ENCODE results near the gene HECTD2.
"Not testable (repeated sequence)": the region's sequence is repeated elsewhere in the genome, so short reads cannot be mapped to it uniquely, and the experiment has no call there.

HECTD2 gene

DNA sequence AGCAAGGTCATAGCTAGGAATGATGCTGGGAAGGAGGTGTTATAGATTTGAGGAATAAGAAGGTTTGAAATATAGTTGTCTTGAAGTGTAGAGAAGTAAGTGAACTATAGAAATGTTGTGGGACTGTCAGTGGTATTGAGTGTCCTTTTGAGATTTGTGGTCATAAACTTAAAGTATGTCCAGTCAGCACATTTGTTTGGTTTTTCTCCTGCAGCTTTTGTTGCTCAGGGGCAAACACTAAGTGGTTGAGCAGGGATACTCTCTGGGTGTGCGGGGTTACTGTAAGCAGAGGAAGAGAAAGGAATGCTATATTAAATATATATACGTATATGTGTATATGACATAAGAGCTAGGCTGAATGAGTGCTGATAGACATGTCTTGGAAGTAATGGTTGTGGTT, 67.1 kb downstream of the HECTD2 start:
- no peak for DNase-seq

DNA sequence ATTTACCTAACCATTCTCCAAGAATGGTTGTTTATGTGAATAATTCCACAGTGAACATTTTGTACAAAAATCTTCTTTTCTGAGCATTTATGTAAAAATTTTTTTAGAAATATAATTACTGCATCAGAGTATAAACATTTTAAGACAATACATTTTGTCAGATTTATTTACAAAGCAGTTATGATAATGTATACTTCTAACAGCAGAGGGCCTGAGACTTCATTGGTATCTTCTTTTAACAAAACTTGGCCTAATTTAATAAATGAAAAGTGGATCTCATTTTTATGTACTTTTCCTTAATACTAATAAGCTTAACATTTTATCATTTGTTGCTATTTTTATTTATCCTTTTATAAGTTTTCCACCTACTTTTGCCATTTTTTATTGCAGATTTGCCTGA, 69.4 kb downstream of the HECTD2 start:
- no peak for DNase-seq

DNA sequence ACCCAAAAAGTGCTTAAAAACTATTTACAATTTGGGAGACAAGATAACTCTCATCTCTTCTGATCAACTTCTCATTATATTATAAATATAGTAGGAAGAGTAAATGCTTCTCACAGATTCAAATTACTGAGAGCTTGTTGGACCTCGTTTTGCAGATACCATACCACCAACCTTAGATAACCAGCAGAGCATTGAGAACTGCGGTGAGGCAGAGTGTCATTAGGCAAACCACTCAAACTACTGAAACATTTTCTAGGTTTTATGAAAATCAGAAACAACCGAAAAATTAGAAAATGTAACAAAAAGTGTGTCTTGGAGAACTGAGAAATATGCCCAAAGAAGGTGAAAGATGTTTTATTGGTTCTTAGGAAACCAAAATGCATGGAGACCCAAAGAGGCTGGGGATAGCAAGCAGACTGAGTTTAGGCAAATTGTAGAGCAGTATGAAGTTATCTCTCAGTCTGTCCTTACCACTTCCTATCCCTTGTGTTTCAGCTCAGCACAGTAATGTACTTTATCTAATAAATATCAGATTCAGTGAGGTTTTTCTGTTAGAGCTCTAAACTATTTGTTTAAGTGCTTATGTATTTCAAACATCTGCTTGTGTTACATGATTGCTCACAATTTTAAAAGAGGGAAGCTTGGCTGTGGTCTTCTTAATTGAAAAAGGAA, 77.9 kb downstream of the HECTD2 start:
- no peak for DNase-seq

DNA sequence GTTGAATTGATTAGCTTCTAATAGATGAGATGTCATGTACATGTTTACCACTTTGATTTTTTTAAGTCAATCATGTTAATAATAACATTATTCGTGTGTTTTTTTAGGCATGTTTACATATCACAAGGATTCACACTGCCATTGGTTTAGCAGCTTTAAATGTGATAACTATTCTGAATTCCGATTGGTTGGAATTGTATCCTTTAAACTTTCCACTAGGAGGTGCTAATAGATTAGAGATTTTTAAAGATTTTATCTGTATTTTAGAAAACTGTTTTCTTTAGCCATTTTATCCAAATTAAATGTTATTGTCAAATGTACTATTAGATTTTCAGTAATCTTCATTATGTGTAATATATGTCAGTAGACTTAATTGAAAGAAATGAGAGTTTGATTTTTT, 83.2 kb downstream of the HECTD2 start:
- no peak for DNase-seq

DNA sequence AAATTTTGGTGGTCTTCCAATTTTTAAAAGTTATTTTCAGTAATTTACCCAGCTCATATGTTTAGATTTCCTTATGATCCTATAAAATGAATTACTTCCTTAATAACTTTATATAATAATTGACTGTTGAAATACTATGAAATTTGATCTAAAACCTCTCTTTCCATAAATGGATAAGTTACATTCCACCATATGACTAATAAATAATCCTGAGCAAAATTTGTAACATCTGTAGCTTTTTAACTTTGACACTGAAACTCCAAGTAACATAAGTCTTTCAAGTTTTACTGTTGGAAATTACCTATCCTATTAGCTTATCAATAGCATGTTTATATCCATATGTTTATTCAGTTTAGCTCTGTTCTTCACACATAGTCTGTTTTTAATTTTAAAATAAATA, 85.3 kb downstream of the HECTD2 start:
- no peak for DNase-seq

DNA sequence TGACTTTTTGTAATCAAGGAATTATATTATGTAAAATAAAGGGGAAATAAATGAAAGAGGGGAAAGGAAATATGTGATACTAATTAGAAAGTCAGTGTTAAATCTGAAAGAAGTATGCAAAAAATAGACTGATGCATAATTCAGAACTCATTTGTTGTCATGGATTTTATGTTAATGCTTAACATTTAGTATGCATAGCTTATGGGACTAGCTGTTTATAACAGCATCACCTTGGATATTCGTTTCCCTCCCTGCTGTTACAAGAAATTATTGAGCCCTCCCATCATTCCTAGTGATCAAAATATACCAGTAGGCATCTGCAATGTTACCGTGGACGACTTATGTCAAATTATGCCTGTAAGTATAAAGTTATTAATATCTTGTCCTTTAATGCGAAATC, 85.9 kb downstream of the HECTD2 start:
- DNase-seq, result no peak

DNA sequence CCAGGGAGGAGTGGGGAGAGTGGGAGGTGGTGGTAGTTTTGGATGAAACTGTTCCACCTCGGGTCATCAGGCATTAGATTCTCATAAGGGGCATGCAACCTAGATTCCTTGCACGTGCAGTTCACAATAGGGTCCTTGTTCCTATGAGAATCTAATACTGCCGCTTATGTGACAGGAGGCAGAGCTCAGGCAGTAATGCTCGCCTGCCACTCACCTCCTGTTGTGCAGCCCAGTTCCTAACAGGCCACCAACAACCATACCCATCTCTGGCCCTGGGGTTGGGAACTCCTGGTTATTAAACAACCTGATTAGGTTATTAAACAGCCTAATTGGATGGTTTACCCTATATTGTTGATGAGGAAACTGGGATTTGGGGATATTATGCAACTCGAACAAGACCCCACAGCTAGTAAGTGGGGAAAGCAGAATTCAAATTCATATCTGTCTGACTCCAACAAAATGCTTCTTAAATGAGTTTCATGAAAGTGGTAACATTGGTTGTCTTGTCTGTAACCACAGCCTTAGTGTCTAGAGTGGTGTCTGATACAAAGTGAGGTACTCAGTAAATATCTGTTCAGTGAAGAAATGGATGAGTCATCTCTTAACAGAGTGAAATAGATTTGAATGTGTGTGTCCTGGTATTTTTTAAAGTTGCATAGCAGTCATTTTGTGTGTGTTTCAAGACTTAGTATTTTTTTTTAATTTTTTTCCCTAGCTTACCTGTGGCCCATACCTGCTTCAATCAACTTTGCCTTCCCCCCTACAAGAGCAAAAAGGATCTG, 101.6 kb downstream of the HECTD2 start:
- DNase-seq, result no peak

DNA sequence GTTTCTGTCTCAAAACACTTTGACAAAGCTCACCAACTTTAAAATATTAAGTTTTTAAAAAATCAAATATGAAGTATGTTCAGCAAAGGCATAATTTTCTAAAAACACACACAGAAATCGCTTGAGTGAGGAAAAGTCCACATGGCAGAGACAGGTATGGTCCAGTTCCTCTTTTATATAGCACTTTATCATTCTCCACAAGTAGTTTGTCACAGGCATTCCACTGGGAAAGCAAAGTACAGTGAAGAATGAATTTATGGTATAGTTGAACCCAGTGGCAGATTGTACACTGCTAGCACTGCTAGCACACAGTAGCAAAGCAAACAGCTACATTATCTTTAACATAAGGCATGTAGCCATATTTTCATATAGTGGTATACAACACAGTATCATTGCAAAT, 102.3 kb downstream of the HECTD2 start:
- DNase-seq, result no peak

DNA sequence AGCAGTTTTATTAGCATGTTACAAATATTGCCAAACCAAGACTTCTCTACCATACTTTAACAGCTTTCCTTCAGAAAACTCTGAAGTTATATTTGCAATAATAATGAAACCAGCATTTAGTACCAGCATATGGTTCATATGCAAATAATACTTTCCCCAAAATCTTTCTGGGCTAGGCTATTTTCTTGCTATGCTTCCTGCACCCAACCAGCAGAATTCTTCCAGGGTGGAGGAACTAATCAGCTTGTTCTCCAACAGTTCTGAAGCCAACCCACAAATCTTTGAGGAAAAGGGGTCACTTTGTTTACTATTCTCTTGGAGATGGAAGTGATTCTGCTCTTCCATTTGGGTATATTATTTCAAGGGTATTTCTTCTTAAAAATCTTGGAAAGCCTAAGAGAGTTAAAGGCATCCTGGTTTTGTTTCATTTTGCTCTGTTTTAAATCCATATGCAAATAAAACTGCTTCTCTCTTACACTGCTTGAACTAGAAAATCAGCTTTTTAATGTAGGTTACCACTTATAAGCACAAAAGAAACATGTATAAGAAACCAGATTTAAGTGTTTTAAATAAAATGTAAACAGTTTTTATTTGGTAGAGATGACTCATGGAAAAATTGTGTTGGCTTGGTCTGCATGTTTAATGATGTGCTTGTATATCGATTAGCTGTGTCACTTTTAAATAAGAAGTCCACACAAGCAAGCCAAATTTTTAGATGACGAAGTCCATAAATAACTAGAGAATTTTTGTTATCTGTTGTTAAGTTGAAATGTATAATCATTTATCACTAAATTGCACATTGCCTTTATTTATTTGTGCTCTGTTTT, 103.7 kb downstream of the HECTD2 start:
- no peak for DNase-seq

DNA sequence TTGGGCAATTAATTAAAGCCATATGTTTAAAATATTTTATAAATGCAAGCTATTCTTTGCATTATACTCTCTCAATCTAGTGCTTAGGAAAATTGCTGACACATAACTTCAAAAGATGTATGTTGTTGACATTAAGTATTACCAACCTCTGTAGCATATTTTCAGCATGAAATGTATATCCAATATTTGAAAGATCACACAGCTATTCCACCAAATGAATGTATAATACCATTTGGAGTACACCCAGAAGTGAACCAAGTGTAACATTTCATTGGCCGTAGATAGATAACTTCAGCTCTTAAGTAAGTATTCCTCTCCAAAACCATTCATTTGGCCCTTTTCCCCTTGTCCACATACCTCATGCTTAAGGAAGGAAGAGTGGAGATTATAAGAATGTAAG, 104.6 kb downstream of the HECTD2 start:
- no peak for DNase-seq

DNA sequence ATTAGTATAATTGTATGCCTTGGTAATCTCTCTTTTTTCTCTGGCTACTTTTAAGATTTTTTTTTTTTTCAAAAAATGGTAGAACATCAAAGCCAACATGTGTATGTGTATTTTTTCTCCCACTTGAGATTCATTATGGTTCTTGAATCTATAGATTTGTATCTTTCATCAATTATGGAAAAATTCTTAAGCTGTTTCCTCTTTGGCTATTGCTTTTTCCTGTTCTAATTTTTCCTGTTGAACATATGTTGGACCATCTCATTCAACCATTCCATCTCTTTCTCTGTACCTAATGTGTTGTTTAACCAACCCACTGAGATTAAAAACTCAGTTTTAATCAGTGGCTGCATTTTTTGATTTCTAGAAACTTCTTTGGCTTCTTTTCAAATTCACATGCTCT, 107.2 kb downstream of the HECTD2 start:
- no peak for DNase-seq

DNA sequence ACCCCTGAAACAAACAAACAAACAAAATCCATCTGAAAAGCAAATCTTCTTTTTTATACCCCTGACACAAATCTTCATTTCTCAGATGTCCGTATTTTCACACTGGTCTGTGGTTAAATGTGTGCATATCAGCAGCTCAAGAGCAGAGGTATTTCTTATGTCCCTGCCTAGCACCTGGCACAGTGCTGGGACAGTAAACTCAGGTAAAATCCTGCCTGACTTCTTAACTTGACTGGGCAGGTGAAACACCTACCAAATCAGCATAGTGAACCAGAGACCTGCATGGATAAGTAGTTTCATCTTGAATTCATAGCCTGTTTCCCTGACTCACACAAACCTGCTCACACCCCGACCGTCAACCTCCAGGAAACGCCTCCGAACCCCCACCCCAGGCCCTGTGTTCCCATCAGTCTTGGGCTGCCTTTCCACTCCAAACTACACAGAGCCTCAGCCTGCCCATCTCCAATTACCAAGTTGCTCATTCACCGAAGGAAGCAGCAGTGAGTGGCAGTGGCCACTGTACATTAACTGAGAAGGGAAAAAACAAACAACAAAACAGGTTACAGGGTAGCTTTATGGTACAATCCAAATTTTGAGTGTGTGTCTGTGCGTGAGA, 109.9 kb downstream of the HECTD2 start:
- DNase-seq, result no peak

DNA sequence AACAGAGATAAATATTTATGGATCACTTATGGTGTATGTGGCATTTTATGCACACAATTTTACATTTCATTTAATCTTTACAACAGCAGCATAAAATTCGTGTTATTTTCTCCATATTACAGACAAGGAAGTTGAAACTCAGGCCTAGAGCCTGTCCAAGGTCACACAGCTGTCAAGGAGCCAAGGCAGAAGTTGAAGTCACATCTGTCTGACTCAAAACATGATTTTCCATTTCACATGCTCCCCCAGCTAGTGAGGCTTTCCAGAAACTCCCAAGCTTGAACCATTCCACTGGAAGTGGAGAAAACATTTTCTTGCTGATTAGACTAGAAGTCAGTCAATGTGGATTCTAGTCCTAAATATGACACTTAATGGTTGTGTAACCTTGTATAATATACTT, 110.5 kb downstream of the HECTD2 start:
- DNase-seq, result no peak

DNA sequence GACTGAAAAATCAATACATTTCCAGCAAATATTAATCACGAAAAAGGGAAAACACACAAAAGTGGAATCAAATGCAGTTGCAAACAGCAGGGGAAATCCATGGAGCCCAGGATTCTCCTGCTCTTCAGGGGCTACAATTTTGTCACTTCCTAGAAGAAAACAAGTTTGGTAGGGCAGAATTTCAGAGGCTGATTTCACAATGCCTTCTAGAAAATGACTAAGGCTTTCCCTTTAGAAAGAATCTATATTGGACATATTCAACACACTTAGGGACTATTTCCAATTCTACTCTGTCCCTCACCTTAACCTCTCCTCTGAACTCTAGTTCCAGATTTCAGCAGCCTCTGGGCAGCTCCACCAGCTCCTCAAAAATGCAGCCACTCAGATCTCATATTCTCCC, 111.3 kb downstream of the HECTD2 start:
- no peak for DNase-seq

DNA sequence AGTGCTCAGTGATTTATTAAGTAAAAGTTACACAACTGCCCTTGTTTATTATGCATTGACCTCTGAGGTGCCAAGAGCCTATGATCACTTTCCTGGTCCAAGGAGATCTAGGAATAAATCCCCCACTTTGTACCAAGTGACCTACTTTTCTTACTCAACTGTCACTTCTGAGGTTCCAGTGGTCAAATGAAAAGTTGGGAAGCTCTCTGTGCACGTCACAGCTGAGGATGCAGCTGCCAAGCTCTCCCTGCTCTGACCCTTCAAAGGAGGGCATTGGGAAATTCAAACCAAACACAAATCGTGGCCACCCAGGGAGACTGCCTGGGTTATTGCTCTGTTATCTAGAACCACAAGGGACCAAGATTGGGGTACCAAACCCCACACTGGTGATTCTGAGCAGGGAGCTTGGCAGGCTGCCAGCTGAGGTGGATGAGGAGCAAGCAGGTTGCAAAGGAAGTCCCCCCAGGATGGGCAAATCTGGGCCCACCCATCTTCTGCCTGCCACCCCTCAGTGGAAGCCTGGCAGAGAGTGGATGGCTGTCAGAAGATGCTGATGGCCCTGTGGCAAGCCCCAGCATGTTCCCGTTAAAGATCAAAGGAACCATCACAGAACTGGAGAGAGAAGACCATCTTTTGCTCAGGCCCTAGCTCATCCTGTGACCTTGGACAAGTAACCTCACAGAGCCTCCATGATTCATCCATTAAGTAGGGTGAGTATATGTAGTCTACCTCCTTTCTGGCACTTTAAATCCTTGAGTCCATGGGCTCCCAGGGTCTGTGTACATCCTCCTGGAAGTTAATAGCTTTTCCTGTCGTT, 116.0 kb downstream of the HECTD2 start:
- DNase-seq, result no peak

DNA sequence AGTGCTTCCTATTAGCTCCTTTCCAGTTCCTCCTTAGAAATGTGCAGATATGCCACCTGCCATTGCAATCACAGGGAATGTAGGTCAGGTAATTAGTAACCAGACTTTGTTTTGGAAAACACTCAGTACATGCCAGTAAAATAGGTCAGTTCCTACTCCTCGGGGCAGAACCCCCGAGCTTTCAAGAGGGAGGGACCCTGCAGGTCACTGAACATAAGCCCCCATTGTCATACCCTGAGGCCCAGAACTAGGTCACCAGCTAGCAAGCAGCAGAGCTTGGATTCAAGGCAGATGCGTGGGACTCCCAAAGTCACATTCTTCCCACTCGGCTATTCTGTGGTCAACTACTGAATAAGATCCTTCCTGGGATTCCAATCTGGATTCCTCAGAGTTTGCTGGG, 117.9 kb downstream of the HECTD2 start:
- no peak for DNase-seq

DNA sequence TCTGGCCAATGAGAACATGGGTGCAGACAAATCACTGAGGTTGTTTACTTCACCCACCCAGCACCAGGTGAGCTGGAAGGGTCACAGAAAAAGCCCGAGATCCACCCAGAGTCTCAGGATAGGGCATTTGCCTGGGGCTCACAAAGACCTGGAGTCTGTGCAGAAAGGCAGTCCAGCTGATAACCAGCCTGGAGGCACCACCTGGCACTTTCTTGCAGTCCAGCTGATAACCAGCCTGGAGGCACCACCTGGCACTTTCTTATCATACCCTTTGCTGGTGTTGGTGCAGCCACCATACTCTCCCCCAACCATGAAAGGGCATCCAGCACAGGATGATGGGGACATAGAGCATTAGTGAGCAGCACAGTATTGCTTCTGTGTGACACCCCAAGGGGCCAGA, 118.6 kb downstream of the HECTD2 start:
- DNase-seq, result no peak

DNA sequence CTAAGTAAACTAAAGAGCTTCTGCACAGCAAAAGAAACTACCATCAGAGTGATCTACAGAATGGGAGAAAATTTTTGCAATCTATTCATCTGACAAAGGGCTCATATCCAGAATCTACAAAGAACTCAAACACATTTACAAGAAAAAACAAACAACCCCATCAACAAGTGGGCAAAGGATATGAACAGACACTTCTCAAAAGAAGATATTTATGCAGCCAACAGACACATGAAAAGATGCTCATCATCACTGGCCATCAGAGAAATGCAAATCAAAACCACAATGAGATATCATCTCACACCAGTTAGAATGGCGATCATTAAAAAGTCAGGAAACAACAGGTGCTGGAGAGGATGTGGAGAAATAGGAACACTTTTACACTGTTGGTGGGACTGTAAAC, 124.6 kb downstream of the HECTD2 start:
- DNase-seq, result not testable (repeated sequence)

DNA sequence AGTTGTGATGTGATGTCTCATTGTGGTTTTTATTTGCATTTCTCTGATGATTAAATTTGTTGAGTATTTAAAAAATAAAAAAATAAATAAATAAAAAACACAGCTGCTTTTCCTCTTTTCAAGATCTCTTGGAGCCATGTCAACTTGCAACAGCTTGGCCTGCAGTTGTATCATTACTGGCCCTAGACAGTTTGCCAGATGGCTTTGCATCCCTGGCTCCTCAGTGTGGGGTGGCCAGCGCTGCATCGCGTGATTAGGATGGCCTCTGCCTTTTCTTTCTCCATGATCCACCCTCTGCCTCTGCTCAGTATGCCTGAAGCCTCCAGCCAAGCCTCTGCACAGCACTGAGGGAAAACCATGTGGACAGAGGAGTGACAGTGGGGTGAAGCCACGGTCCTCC, 126.0 kb downstream of the HECTD2 start:
- no peak for DNase-seq

DNA sequence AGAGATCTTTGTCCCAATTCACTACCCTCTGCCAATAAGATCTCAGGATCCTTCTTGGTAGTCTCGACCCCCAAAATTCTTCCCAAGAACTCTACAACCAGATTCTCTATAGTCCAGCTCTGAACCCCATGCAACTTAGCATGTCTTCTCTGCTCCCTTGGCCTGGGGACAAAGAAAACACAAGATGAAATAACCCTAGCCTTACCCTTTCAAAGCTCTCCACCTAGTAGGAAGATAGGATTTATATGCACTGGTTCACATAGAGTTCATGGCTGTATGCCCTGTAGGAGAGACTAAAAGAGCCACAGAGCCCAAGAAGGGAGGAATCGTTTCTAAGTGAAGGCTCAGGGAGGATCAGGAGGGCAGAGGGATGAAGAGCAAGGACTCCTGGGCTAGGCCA, 126.6 kb downstream of the HECTD2 start:
- DNase-seq, result no peak

DNA sequence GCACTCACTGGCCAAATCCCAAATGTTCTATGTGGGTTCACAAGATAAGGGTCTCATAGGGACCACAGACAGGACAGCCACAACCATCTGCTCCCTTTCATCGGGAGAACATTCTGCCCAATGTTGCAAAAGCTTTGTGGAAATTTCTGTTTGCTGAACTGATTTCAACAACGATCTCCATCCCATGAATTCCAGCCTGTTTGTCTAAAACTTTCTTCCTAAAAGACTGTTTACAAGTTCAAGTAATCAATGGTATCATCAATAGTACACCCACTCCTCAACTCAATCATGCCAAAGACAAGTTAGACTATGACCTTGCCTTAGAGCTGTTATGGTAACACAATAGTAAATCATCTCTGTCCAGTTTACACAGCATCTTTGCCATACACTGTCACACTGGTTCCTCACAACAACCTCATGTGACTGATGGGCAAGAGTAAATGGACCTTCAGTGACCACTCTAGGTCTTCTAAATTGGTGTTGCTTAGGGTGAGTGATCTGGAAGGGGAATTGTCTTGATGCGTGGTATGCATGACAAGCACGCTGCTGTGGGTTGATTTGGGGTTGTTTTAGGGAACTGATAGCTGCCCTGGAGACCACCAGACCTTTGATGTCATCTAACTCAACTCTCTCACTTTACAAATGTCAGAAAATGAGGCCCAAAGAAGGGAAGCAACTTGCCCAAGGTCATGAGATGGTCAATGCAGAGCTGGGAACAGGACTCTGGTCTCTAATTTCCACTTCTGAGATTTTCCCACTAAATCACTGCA, 127.7 kb downstream of the HECTD2 start:
- DNase-seq, result no peak

DNA sequence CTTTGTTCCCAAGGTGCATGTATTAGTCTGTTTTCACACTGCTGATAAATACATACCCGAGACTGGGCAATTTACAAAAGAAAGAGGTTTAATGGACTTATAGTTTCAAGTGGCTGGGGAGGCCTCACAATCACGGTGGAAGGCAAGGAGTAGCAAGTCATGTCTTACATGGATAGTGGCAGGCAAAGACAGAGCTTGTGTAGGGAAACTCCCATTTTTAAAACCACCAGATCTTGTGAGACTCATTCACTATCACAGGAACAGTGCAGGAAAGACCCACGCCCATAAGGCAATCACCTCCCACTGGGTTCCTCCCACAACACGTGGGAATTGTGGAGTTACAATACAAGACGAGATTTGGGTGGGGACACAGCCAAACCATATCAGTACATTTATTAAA, 129.8 kb downstream of the HECTD2 start:
- no peak for DNase-seq

All from activated CD8-positive, alpha-beta memory T cell treated with anti-CD3 and anti-CD28 coated beads for 24 hours (primary cell).